GM04503 (cell line): ENCODE measurements around the gene ZMIZ1.

Experiments used
- DNase-seq: peaks from one replicate; pipeline ENCODE4 v3.0.0-alpha.2; 2012; ENCODE audit warnings: low read depth

The ZMIZ1 gene

DNA sequence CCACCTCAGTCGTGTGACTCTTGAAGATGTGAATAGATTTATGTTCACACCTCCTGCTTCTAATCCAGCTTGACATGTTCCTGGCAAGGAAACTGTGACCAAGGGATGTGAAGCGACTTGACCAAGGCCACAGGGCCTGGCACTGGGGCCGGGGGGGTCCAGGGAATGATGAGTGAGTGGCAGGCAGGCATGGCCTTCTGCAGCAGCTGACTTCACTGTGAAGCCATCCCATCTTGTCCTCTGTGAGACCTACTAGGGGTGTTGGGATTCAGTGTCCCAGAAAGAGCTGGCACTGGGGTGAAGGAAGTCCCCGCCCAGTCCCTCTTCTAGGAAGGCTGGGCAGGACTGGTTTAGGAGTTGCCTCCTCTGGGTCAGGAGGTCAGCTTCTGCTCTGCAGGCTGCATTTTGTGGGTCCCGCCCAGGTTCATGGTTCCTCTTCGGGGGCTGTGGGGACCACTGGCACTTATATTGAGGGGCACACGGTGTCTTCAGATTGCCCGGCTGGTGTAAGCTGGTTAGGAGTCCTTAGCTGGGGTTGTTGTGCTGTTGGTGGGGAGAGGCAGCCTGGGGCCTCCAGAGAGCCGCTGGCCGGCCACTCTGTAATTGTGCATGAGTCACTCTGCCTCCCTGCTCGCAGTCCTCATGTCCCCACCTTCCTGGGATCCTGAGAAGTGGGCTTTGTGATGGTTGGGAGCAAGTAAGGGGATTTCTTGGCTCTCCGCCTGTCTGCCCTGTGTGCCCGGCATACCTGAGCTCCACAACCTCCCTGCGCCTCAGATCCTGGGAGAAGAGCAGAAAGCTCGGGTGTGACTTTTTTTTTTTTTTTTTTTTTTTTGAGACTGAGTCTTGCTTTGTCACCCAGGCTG, 11.0 kb downstream of the ZMIZ1 start:
- DNase-seq: no peak

GRCh38 chr10:79081353-79082034, 12.7 kb downstream of the ZMIZ1 start:
- DNase-seq: peak; percentile 83

DNA sequence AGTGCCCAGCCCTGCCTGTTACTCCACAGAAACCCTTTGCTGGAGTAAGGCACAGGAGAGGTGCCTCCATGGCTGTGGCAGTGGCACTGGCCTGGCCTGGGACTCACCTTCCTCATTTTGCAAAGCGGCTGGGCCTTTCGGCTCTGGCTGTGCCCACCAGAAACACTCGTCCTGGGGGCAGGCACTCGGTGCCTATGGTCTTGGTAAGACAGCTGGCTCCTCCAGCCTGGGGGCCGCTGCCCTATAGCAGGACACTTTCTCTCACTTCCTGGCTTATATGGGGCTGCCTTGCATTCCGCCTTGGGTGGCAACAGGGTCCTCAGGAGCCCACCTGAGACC, 13.2 kb downstream of the ZMIZ1 start:
- DNase-seq: no peak

- no peak for DNase-seq
Observed at GRCh38 chr10:79082631-79083596, 14.1 kb downstream of the ZMIZ1 start.

DNA sequence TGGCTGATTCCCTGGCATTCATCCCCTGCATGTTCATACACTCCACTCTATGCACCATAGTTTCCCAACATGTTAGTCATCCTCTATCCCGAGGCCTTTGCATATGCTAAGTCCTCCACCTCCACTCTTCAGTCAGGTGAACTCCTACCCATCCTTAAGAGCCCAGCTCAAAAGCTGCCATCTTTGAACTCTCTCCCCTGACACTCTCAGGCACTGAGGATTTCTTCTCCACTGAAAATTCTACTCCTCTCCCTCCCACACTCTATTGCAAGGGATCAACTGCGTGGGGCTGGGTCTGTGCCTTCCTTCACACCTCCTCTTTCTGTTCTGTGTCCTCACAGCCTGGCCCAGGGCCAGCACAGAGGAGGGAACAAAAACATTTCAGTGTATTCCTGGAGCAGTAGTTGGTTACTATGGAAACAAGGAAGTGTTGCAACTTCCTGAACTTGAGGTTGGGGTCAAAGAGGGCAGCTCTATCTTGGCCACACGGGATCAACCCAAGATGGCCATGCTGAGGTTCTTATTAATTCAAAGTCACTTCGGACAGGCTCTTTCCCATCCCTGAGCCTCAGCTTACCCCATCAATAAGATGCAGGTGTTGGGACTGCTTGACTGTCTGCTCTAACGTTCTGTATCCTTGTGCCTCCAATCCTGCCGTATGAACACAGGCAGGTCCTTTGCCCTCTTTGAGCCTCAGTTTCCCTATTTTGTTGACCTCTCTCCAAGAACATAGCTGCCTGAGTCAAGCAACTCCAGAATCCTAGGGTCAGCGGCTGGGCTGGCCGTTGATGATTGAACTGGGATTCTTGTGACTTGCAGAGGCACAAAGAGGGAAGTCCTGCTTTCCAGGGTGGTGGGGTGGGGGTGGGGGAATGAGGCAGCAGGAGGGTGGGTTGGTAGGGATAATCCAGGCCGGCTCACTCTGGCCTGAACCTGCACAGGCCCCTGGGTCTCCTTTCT, 15.5 kb downstream of the ZMIZ1 start:
- DNase-seq: peak; percentile 84

DNA sequence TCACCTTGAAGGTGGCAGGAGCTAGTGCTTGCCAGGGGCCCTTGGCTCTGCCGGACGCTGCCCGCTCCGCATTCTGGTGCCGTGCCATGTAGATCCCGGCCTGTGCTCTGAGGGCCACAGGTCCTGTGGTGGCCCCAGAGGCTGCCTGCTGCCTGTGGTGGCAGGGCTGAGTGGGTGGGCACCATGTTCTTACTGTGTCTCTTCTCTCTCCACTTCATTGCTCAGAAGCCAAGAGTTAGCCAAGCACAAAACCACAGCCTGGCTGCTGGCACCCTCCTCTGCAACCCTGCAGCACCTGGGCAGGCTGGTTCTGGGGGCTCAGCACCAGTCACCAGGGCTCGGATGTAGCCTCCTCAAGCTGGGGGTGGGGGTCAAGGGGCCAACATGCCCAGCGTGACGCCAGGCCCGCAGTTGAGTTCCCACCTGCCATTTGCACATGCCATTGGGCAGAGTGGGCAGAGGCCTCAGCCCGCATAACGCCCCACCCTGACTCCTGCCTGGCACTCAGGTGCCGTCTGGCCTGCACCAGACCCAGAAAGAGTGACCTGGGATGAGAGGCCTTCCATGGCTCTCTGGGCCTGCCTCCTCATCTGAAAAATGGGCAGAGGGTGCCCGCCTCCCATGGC, 16.3 kb downstream of the ZMIZ1 start:
- DNase-seq: no peak

DNA sequence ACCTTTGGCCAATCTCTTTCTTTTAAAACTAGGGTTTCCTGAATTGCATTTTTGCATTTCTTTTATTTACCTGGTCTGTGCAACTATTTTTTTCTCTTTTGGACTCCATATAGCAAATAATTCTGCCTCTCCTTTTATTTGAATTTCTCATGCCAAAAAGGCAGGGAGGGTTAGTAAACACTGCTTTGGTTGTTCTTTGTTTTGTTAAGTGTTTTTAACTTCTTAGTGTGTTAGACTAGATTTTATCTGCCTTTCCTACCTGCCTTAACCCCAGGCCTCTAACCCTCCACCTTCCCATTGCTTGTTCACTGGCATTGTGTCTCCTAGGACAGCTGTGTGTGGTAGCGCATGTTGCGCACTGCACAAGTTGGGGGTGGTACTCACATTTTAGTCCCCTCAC, 18.1 kb downstream of the ZMIZ1 start:
- no peak for DNase-seq

GRCh38 chr10:79087721-79088120, 19.0 kb downstream of the ZMIZ1 start:
- DNase-seq: no peak

DNA sequence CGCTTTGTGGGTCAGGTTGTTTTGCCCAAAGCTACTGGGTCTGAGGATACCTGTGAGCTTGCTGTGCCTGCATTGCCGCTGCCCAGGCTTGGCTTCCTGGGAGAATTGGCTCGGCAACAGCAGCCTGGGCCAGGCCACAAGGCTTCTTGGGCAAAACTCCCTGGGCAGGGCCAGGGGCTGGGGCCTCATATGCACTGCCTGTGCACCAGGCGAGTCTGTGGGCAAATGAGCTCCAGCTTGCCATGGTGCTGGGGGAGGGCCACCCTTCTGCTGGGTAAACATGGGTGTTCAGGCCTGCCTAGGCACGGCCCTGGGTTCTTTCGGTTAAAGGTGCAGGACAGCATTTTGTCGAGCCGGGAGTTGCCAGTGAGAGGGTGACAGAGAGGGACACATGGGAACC, 19.4 kb downstream of the ZMIZ1 start:
- DNase-seq: no peak

- no peak for DNase-seq
Observed at GRCh38 chr10:79088613-79089355, 20.0 kb downstream of the ZMIZ1 start.

DNA sequence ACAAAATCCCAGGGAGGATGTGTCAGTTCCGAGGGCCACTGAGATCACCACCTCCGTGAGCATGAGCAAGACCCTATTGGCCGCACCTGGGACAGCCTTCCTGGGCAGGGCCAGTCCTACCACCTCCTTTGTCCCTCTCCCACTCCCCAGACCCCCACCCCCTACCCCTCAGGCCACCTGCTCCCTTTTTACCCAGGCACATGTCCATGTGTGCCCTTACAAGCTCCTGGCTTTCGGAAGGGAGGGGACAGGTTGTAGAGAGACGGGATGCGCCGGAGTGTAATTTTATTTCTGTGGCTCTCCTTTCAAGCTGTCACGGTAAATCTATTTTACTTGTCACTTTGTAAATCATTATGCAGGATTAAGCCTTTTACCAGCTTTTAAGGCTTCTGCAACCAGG, 20.9 kb downstream of the ZMIZ1 start:
- no peak for DNase-seq

DNA sequence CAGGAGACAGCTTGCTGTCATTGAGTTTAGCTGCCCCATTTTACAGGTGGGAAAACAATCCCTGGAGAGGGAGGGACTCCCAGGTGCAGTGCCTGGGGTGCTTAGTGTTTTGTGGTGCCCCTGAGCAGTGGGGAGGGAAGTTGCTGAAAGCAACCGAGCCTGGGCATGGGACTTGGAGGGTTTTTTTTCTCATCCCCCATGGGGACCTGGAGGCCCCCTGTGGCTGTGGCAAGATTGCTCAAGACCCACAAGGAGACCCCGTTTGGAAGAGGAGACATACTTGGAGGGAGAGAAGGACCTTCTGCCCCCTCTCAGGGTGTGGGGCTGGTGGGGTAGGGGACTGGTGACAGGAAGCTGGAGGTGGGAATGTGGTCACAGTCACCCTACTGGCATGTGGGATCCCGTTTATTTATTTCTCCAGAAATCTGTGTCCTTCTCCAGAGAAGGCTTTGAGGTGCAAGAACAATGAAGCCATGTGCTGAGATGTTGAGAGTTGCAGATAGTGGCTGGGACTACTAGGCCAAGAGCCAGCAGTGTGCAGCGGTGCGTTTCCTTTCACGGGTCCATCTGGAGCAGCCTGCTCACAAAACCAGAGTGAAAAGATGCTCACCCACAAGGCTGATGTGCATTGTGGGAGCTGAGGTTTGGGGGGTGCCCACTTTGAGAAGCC, 21.5 kb downstream of the ZMIZ1 start:
- no peak for DNase-seq

DNA sequence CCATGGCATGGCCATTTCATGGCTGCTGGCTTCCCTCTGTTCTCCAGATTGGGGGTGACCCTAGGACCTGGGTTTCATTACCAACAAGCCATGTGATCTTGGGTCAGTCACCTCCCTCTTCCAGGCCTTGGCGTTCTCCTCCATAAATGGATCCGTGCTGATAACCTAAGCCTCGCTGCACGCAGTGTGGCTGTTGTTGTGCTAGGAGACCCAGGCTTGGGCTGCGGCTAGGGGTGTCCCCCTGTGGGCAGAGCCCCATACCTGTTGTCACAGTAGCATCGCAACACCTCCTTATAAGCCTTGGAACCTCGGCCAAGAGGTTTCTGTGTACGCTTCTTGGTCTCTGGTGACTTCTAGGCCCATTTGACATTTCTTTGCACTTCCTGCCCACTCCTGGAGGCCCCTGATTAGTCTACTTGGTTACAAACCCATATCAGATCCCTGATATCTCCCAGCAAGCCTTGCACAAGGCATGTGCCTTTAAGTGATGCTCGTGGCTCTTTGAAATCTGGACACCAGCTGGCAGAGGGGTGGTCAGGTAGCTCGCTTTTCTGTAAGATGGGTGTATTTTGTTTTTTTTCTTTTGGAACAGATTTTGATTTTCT, 23.6 kb downstream of the ZMIZ1 start:
- no peak for DNase-seq

DNA sequence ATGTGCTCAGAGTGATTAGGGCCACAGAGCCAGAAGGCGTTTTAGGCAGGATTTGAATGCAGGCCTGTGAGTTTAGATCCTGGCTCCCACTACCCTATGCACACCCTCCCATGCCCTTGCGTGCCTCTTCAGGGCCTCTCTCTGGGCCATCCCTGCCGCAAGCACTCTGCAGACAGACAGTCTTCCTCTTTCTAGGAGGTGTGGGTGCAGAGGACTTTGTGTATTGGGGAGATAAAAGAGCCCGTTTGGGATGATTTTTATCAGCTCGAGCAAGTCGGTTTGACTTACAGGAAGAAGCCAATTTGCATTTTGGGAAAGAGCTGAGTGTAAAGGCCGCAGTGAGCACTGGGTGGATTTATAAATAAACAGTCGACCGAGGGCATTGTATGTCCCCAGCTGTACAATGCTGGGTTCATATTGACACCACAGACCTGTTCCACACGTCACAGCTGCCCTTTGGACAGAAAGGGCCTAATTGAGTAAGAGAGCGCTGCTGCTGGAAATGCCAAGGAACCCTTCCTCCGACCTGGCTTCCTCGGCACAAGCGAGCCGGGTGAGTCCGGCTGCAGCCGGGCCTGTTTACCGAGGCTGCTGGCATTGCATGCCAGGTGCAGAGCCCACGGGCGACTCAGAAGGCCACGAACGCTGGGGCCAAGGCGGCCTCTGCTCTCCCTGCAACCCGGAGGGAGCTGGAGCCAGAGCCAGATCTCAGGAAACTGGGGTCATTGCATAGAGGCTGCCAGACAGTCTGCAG, 25.1 kb downstream of the ZMIZ1 start:
- no peak for DNase-seq

GRCh38 chr10:79094412-79095175, 25.8 kb downstream of the ZMIZ1 start:
- DNase-seq: no peak

GRCh38 chr10:79095316-79095715, 26.6 kb downstream of the ZMIZ1 start:
- DNase-seq: no peak

DNA sequence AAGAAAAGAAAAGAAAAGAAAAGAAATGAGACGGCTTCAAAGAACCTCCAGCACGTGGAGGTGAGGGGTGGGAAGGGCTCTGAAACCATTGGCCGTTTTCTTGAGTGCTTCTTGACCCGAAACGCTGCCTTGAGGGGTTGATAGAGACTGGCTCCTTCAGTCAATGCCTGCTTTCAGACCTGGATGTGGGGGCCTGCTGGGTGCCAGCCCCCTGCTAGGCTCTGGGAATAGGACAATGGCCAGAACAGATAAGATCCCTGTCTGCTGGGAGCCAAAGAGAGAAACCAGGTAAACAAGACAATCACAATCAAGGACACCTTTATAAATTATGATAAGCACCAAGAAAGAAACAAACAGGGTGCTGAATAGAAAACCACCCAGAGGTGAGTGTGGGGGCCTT, 27.7 kb downstream of the ZMIZ1 start:
- no peak for DNase-seq
